ENCODE data around the gene SMOC1.

The SMOC1 gene

DNA sequence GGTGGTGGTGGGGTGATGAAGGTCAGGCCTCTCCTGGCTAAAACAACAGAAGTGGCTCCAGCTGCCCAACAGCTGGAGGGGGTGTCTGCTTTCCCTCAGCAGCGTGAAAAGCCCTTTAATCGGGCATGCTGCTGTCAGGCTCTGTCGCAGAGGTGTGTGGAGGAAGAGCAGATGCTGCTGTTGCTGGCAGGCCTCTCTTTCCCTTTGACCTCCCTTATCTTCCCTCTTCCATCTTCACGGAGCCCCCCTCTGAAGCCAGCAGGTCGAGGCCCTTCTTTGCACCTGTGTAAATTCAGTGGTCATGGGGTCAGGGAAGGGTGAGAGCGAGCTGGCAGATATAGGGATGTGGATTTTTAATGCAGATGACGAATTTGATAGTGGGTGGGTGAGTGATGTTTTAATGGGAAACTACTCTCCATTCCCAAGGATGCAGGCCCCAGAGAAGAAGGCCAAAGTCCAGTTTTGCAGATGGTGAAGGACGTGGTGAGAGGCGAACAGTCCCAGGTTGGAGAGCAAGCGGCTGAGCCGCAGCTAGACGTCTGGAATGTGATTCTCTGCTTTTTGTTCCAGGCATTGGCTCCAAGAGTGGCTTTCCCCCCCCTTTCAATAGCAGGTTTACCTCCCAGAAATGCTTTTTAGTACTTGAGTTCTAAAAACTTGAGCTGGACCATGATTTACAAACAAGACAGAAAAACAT, 64.0 kb downstream of the SMOC1 start:
- no peak for DNase-seq (ENCODE audit: low spot score)

DNA sequence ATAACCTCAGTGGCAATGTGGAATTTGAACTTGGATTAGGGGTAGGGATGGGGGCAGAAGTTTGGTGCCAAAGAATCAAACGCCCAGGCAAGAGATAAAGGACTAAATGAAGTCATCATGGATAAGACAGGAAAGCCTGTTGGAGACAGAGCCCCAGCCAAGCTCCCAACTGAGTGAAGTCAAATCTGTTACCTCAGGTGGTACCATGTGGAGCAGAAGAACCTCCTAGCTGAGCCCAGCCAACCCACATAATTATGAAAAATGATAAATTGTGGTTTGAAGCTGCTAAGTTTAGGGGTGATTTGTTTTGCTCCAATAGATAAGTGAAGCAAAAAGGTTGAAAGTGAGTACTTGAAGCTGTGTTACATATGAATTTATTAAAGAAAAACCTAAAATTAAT, 66.1 kb downstream of the SMOC1 start:
- no peak for DNase-seq (ENCODE audit: low spot score)

DNA sequence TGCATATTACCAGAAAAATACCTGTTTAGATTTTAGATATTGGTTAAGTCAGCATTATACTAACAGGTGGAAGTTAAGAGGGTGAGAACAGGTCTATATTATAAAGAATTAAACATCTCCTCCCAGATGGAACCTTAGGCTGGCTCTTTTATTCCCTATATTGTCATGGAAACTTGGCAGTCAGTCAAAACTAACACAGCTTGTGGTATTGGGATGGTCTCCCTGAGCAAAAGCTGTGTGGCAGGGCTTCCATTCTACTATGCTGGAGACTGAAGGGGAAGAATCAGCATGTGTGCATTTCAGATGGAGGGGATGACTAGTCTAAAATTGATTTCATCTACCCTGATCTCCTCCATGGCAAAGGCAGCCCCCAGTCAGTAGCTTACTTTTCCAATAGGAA, 66.7 kb downstream of the SMOC1 start:
- DNase-seq (ENCODE audit: low spot score) = no peak

GRCh38 chr14:69948351-69948750, 69.1 kb downstream of the SMOC1 start:
- DNase-seq (ENCODE audit: low spot score) = no peak

GRCh38 chr14:69951263-69951662, 72.0 kb downstream of the SMOC1 start:
- DNase-seq (ENCODE audit: low spot score) = no peak

DNA sequence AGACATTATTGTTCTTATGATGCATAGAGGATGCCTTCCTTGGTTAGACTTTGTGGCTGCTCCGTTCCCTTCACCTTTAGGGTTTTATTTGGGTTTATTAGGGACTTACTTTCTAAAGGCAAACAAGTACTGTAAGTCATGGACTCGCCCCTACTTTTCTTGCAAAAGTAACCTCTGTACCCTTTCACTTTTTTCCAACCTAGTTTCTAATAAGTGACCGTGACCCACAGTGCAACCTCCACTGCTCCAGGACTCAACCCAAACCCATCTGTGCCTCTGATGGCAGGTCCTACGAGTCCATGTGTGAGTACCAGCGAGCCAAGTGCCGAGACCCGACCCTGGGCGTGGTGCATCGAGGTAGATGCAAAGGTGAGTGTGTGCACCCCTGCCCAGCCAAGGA, 72.7 kb downstream of the SMOC1 start:
- DNase-seq (ENCODE audit: low spot score) = no peak

DNA sequence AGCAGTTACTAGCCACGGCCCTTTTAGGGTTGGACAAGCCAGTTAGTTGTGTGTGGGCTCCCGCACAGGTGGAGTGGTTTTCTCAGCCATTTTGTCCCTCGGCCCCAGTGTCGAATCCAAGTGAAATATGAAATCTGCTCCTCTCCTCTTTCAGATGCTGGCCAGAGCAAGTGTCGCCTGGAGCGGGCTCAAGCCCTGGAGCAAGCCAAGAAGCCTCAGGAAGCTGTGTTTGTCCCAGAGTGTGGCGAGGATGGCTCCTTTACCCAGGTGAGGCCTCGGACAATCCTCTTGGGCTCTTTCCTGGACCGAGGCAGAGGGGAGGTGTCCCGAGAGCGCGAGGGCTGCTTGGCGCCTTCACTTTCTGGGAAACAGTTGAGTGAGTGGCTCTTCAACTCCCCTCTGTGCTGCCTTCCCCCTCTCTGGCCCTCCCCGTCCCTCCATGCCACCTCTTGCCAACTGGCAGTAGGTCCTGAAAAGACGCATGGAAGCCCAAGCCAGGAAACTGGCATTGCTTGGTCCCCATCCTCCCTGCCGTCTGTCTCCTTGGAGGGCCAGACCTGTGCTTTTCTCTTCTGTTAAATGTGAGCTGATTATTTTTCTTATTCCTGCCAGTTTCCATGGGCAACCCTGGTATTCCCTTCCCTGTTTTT, 74.2 kb downstream of the SMOC1 start:
- DNase-seq (ENCODE audit: low spot score) = peak; percentile 43

GRCh38 chr14:69955855-69956845, 76.9 kb downstream of the SMOC1 start:
- no peak for DNase-seq (ENCODE audit: low spot score)

- DNase-seq (ENCODE audit: low spot score) = peak; percentile 33
Observed at GRCh38 chr14:69956970-69957369, 77.8 kb downstream of the SMOC1 start.

GRCh38 chr14:69957986-69958385, 78.8 kb downstream of the SMOC1 start:
- DNase-seq (ENCODE audit: low spot score) = no peak

DNA sequence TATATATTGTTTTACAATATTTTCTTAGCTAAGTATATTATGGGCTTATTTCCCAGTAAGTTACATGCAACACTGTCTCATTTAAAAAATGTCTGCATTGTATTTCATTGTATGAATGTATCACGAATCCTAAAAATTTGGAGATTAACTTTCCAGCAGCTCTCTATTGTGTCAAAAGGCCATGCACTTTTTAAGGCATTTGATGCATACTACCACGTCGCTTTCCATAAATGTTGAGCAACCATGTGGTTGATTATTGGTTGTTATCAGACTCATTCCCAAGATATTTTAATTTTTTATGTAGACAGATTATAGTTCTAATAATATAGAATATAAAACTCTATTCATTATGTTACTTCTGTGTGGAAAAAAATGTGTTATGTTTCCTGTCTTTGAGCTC, 79.9 kb downstream of the SMOC1 start:
- no peak for DNase-seq (ENCODE audit: low spot score)

DNA sequence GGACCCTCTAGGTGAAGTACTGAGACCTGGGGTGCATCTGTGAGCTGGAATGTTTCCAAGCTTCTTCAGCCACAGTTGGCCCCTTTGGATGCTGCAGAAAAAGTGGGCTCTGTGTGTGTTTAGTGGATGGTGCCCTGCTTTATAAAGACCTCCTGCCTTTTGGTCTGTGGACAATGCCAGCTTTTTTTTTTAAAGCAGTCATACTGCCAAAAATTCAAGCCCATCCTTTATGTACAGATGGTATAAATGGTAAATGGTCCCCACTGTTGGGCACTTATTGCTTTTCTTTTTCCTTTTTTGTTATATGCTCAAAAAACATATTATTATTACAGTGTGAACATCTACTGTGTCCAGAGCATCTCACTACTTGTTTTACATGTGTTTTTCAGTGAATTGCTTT, 81.1 kb downstream of the SMOC1 start:
- no peak for DNase-seq (ENCODE audit: low spot score)

DNA sequence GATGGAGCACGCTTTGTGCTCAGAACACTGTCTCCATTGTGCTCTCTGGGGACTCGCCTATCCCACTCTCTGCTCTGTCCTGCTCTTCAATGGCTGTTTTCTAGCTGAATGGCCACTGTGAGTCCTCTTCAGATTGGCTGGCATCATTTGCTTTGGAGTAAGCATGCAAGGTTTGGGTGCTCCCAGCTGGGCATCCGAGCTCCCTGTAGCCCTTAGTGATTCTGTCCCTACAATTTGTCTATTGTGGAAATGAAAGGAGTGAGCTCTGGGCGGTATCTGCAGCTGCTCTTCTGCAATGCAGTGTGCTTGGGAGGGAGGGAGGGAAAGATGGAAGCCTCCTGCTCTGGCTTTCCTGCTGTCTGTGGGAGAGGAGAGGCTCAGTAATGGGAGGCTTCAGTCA, 84.8 kb downstream of the SMOC1 start:
- peak; percentile 90 for DNase-seq (ENCODE audit: low spot score)

DNA sequence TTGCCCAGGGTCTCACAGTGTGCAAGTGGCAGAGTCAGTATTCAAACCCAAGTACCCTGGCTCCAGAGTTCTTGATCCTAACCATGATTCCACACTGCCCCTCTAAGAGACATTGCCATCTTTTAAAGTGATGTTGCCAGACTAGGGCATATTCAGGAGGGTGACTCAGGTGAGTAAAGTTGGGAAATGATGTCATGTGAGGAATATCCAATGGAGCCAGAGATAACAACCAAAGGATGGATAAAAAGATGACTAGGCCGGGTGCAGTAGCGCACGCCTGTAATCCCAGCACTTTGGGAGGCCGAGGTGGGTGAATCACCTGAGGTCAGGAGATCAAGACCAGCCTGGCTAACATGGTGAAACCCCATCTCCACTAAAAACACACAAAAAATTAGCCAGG, 85.6 kb downstream of the SMOC1 start:
- no peak for DNase-seq (ENCODE audit: low spot score)

DNA sequence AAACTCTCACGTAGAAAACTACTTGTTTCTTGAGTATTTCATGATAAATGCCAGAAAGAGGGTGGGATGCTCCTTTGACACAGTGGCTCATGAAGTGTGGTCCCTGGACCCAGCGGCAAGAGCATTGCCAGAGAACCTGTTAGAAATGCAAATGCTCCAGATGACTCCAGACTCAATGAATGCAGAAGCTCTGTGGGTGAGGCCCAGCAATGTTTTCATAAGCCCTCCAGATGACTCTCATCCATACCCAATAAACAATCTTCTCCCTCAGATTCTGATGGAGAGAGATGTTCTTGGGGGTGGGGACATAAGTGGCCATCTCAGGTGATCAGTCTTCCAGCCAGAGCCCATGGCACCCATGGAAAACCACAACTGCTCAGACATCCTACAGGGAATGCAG, 88.9 kb downstream of the SMOC1 start:
- no peak for DNase-seq (ENCODE audit: low spot score)

- no peak for DNase-seq (ENCODE audit: low spot score)
Observed at GRCh38 chr14:69968681-69969080, 89.5 kb downstream of the SMOC1 start.

- DNase-seq (ENCODE audit: low spot score) = no peak
Observed at GRCh38 chr14:69972755-69973154, 93.5 kb downstream of the SMOC1 start.

DNA sequence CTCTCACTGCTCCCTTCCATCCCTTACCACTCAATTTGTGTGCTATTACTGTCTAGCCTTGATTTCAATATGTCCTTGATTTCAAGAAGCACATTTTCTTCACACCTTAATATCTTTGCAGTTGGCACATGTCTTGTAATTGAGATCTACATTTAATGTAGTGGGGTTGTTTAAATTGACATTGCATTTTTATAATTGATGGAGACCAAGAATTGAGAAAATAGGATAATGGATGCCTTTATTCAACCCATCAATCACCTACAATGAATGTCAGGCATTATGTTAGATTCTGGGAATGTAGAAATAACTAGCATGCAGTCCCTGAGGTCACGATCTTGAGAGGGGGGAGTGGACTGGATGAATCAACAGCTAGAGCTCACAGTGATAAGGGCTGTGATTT, 94.6 kb downstream of the SMOC1 start:
- DNase-seq (ENCODE audit: low spot score) = no peak

- DNase-seq (ENCODE audit: low spot score) = peak; percentile 67
Observed at GRCh38 chr14:69979882-69980281, 100.7 kb downstream of the SMOC1 start.

DNA sequence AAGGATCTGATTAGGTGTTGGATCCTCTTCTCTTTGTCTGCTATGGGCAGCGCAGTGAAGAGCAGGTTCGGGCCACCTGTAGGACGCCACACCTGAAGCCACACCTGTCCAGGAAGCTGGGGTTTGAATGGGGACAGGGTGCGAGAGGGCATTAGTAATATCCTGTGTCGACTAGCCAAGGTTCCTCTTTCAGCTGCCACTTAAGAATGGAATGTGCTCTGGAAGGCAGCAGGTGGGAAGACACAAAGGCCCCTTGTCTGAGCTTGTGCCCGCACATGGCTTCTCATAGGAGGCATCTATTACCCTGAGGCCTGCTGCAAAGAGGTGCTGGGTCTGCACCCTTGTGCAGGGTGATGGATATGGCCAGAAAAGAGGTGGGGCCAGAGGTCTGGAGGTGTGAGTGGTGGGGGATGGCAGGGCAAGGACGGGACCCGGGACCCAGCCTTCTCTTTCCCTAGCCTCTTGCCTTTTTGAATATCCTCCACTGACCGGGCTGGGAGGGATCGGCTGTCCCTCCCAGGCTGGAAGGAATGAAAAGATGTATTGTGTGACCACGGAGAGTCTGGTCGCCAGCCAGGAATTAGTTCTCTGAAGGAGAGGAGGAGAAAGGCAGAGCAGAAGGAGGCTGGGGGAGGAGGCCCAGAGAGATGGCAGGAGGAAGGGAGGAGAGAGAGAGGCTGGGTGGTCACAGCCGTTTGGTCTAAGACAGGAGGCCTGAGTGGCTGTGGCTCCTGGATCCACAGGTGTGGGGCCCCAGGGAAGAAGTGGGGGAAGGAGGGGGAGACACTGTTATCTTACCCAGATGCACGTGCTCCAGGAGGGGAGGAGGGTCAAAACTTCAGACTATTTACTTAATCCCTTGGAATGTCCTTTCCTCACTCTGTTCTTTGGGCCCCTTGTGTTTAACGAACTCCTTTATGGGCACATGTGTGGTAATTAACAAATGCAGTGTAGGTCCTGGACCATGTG, 101.5 kb downstream of the SMOC1 start:
- peak; percentile 67 for DNase-seq (ENCODE audit: low spot score)

- no peak for DNase-seq (ENCODE audit: low spot score)
Observed at GRCh38 chr14:69982220-69982839, 103.1 kb downstream of the SMOC1 start.

Measured in putamen (tissue), 1 donor.